K562 (cell line): ENCODE results near the gene ACAT2. TPM values are rescaled to one million over a fixed set of nuclear protein-coding genes. Genes with fewer than 3 reads are reported as not detected.

Experiments used
- ATAC-seq: fragments of 200-7000 bp; cut with Tn5 transposase; 3 replicates; pipeline ENCODE4 v1.9.1; 2020; ENCODE audit warnings: moderate library complexity
- BruUV-seq: library from RNA; stranded (reverse); fragments of 400-500 nt; replicated peaks from 2 replicates; lab custom pipeline; 2021; lab: Mats Ljungman, UMichigan
- CTCF ChIA-PET: fragments of 300-600 bp; formaldehyde crosslinking; extraction: SDS; loops from one replicate; lab custom pipeline; 2021; ENCODE audit warnings: low intra/inter-chr PET ratio; lab: Yijun Ruan, JAX
- POLR2A ChIA-PET: fragments of 300-600, 350-650 bp; sonication (Branson Sonifier 250); formaldehyde crosslinking; extraction: SDS; loops from one replicate; lab custom pipeline; 2021; ENCODE audit warnings: antibody characterized with exemption, inconsistent platforms; lab: Yijun Ruan, JAX
- DNase-seq, 4 experiments: peaks; one replicate each; pipeline versions ENCODE4 v3.0.0 to v3.0.0-alpha.2; 2011 to 2018; ENCODE audit warnings: low spot score in 3 of 4, mixed read lengths in 3 of 4; ENCODE audit errors: extremely low read depth in 1 of 4
- FAIRE-seq: peaks from 2 replicates; lab custom pipeline; 2011; peaks lifted over from hg19 to GRCh38; lab: Jason Lieb, UNC
- H2AFZ ChIP-seq: 2 replicates; pipeline ENCODE4 v1.6.0; 2011; ENCODE audit warnings: low read depth, low read length, control low read depth, inconsistent platforms
- H3K27ac ChIP-seq: fragments of 200-600 bp; 3 replicates; pipeline ENCODE4 v1.8.0; 2011; ENCODE audit warnings: low read depth, mild to moderate bottlenecking, control low read depth, inconsistent platforms, low read length, moderate library complexity, mixed read lengths; ENCODE audit errors: extremely low read depth
- H3K27me3 ChIP-seq, 2 experiments: fragments of 300-600 bp in 1 of 2; 2 replicates in 1 of 2; 3 replicates in 1 of 2; pipeline versions ENCODE4 v1.6.0 to v1.8.0; 2011; ENCODE audit warnings: inconsistent platforms in 2 of 2, low read length in 2 of 2, mild to moderate bottlenecking in 1 of 2, mixed read lengths in 1 of 2, moderate library complexity in 1 of 2; ENCODE audit not compliant: control insufficient read depth in 2 of 2, insufficient read depth in 2 of 2
- H3K36me3 ChIP-seq: fragments of 300-600 bp; 3 replicates; pipeline ENCODE4 v1.8.0; 2011; ENCODE audit warnings: mild to moderate bottlenecking, low read length, inconsistent platforms; ENCODE audit not compliant: control insufficient read depth, insufficient read depth
- H3K4me1 ChIP-seq, 2 experiments: fragments of 200-600 bp in 1 of 2; replicated peaks in 1 of 2; 2 replicates in 1 of 2; 3 replicates in 1 of 2; pipeline versions ENCODE4 v1.5.1 to v1.8.0; 2011; ENCODE audit warnings: inconsistent platforms in 2 of 2, low read length in 2 of 2, mild to moderate bottlenecking in 1 of 2, mixed read lengths in 1 of 2, moderate library complexity in 1 of 2; ENCODE audit not compliant: control insufficient read depth in 2 of 2, insufficient read depth in 2 of 2
- H3K4me2 ChIP-seq: 2 replicates; pipeline ENCODE4 v1.6.1; 2011; ENCODE audit warnings: low read length, control low read depth, inconsistent platforms, mixed read lengths; ENCODE audit not compliant: insufficient read depth
- H3K4me3 ChIP-seq: fragments of 200-600 bp; sonication (generic), shearing (Covaris generic); 2 replicates; pipeline ENCODE4 v1.5.1; 2016; ENCODE audit warnings: control low read depth, inconsistent platforms
- H3K79me2 ChIP-seq: fragments of 200-600 bp; 3 replicates; pipeline ENCODE4 v1.8.0; 2011; ENCODE audit warnings: low read length, inconsistent platforms; ENCODE audit not compliant: control insufficient read depth, insufficient read depth
- H3K9ac ChIP-seq, 2 experiments: 2 replicates each; pipeline versions ENCODE4 v1.6.0 to v1.6.1; 2011; ENCODE audit warnings: low read depth in 2 of 2, low read length in 2 of 2, control low read depth in 1 of 2, inconsistent platforms in 1 of 2, mild to moderate bottlenecking in 1 of 2, mixed read lengths in 1 of 2; ENCODE audit not compliant: insufficient read depth in 1 of 2
- H3K9me1 ChIP-seq: one replicate; pipeline ENCODE4 v1.6.0; 2011; ENCODE audit warnings: inconsistent platforms, mild to moderate bottlenecking, low read length, moderate library complexity; ENCODE audit not compliant: control insufficient read depth, insufficient read depth
- H3K9me3 ChIP-seq: replicated peaks from 2 replicates; pipeline ENCODE4 v1.5.1; 2011; ENCODE audit warnings: low read depth, low read length, inconsistent platforms; ENCODE audit not compliant: control insufficient read depth, insufficient read depth
- H4K20me1 ChIP-seq: replicated peaks from 2 replicates; pipeline ENCODE4 v1.6.1; 2011; ENCODE audit warnings: low read length, inconsistent platforms, mixed read lengths; ENCODE audit not compliant: control insufficient read depth, insufficient read depth
- CXXC5 ChIP-seq: fragments of 250-450 bp; sonication (Bioruptor Pico); IDR thresholded peaks from 2 replicates; pipeline ENCODE4 v1.8.0; 2022; ENCODE audit warnings: inconsistent platforms, mild to moderate bottlenecking, moderate library complexity
- FIP1L1 ChIP-seq: fragments of 200-400 bp; formaldehyde crosslinking; IDR thresholded peaks from 2 replicates; pipeline ENCODE4 v1.6.1; 2018; ENCODE audit warnings: mild to moderate bottlenecking, low read depth, low read length; ENCODE audit not compliant: poor library complexity, severe bottlenecking
- FOXA1 ChIP-seq: fragments of 450-650 bp; IDR thresholded peaks from 2 replicates; pipeline ENCODE4 v1.6.1; 2016; ENCODE audit warnings: mild to moderate bottlenecking, borderline replicate concordance
- NFXL1 ChIP-seq: fragments of 450-650 bp; formaldehyde crosslinking; IDR thresholded peaks from 2 replicates; pipeline ENCODE4 v1.4.0; 2021; ENCODE audit warnings: mild to moderate bottlenecking
- RHOXF2B ChIP-seq: fragments of 250-450 bp; sonication (Bioruptor Pico); conservative IDR thresholded peaks from 2 replicates; pipeline ENCODE4 v1.5.1; 2021
- SMARCC2 ChIP-seq: fragments of 450-650 bp; IDR thresholded peaks from 2 replicates; pipeline ENCODE4 v1.6.1; 2017; ENCODE audit warnings: antibody characterized with exemption, moderate library complexity, mild to moderate bottlenecking, low read depth
- TAF15 ChIP-seq: fragments of 200-400 bp; formaldehyde crosslinking; IDR thresholded peaks from 2 replicates; pipeline ENCODE4 v1.6.1; 2017; ENCODE audit warnings: mild to moderate bottlenecking, low read depth, low read length, moderate library complexity
- ZBTB49 ChIP-seq: sonication (generic); formaldehyde crosslinking; IDR thresholded peaks from 2 replicates; pipeline ENCODE4 v1.8.0; 2022; ENCODE audit warnings: missing genetic modification reagents, mild to moderate bottlenecking, borderline replicate concordance
- WGBS: fragments of 100-300 bp; shearing (Covaris generic); methylation state at CpG from one replicate; pipeline ENCODE4 v1.1.6; 2016; ENCODE audit warnings: low coverage, mixed read lengths; ENCODE audit not compliant: insufficient coverage; ENCODE audit errors: missing lambda C conversion rate; 5-methylcytosine and 5-hydroxymethylcytosine counted together
- in situ Hi-C: fragments of 300-500 bp; cut with MboI; formaldehyde crosslinking; loops from 4 replicates; pipeline ENCODE4 v1.15.0; 2018; ENCODE audit warnings: inconsistent platforms, mixed read lengths
- intact Hi-C: fragments of 100-400 bp; cut with micrococcal nuclease; formaldehyde crosslinking; loops from 2 replicates; pipeline ENCODE4 v1.14.2; 2022
- polyA plus RNA-seq, 8 experiments: library from polyadenylated mRNA; depleted of rRNA in 4 of 8; stranded (reverse) in 5 of 8; unstranded in 3 of 8; fragments of >200 nt; fragmentation: Nextera tagmentation in 2 of 8; fragmentation: Illumina TruSeq in 1 of 8; extraction: Ambion mirVana in 2 of 8; extraction: Trizol in 1 of 8; gene quantifications; 2 replicates each; pipeline versions ENCODE4 v1.2.1 to v1.2.3, GENCODE V29; 2011 to 2014; ENCODE audit warnings: inconsistent platforms in 1 of 8, missing spikeins in 1 of 8
- total RNA-seq, 7 experiments: library from RNA; depleted of rRNA in 6 of 7; stranded (reverse); fragments of >200 nt in 6 of 7; fragmentation: Illumina TruSeq in 2 of 7; extraction: Trizol in 2 of 7; gene quantifications; 2 replicates each; pipeline versions ENCODE4 v1.2.1 to v1.2.3, GENCODE V29; 2011 to 2021; ENCODE audit warnings: low replicate concordance in 1 of 7
- TF ChIP-seq, protein P1 (sequence below): sonication (generic); formaldehyde crosslinking; IDR thresholded peaks from 2 replicates; pipeline ENCODE4 v1.8.0; 2022; ENCODE audit warnings: missing genetic modification reagents, mild to moderate bottlenecking, borderline replicate concordance

ACAT2 gene
- total and polyA plus RNA-seq, 9 of the 15 experiments (the other 6 are each of a cell fraction or from before 2014, with no cell fraction given), result 63.0 to 309 (median 144) TPM

DNA sequence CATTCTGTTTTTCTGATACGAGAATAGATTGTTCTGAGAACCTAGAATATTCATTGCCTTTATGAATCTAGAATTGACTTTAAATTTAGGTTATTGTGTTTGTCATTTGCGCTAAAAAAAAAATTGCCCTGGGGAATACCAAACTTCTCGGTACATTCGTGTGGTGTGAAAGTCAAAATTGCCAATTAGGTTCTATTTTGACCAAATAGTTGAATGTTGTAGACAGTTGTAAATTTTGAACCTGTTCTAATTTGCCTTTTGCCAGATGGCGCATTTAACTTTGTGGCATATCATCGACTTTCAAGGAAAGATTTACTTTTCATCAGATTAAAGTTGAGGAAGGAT, 31.5 kb upstream of the ACAT2 start:
- peaks cover 24% of the 10 kb centered on the region; the same call in 1 of the 2 replicates for H4K20me1 ChIP-seq
- no peak overlapping the region for H3K4me2 ChIP-seq
- no peaks in the 10 kb centered on the region for H3K27me3 ChIP-seq
- POLR2A ChIA-PET, result interaction anchor here (0.5 to 2.9 kb wide), 3 partner anchors 8 to 248 kb away, joined by 4 to 28 read pairs (median 14); partner anchors contain the start of gene ACAT2
- H3K27ac ChIP-seq, result no peak overlapping the region
- H3K36me3 ChIP-seq, result peaks cover 27% of the 10 kb centered on the region; the same call in 2 of the 3 replicates
- FAIRE-seq (no peak), DNase-seq (no peak)
- H3K79me2 ChIP-seq, result peaks cover 98% of the 10 kb centered on the region
- in situ Hi-C loops, result no loop called here
- no peak for TF ChIP-seq TAF15
- no peak for TF ChIP-seq FIP1L1
- TF ChIP-seq ZBTB49, result no peak
- TF ChIP-seq RHOXF2B, result no peak
- no peak for TF ChIP-seq SMARCC2
- TF ChIP-seq FOXA1, result no peak
- TF ChIP-seq NFXL1, result no peak
- TF ChIP-seq, protein P1, sequence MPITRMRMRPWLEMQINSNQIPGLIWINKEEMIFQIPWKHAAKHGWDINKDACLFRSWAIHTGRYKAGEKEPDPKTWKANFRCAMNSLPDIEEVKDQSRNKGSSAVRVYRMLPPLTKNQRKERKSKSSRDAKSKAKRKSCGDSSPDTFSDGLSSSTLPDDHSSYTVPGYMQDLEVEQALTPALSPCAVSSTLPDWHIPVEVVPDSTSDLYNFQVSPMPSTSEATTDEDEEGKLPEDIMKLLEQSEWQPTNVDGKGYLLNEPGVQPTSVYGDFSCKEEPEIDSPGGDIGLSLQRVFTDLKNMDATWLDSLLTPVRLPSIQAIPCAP (CRISPR knock-in tag), result no peak
- no peak for TF ChIP-seq CXXC5 (CRISPR knock-in tag)
- TF ChIP-seq, all 486 proteins: peak for 0
- intact Hi-C loops, result no loop called here
- Histone ChIP-seq H3K4me3 (no peak overlapping the region), H3K9me3 (no peaks in the 10 kb centered on the region), H2AFZ (no peak overlapping the region), H3K9me1 (no peaks in the 10 kb centered on the region), H3K4me1 (peaks cover 10 to 15% of the 10 kb centered on the region in 2 experiments; a peak in 4 of 5 replicates), H3K9ac (peak overlapping the region in 1 of 2 experiments; percentile 97; a peak in 1 of 4 replicates)
- CTCF ChIA-PET, result no interaction called here
- ATAC-seq, result no peak
- 83% methylated on average over 6 of the region's 6 CpGs for WGBS
- no TSS peak for BruUV-seq
